K562 (cell line): Measurements from ENCODE around the gene RETREG2. TPM values are rescaled to one million over a fixed set of nuclear protein-coding genes. Genes with fewer than 3 reads are reported as not detected.

ENCODE experiments used
- ATAC-seq: fragments of 200-7000 bp; cut with Tn5 transposase; 3 replicates; pipeline ENCODE4 v1.9.1; 2020; ENCODE audit warnings: moderate library complexity
- BruUV-seq: library from RNA; stranded (reverse); fragments of 400-500 nt; replicated peaks from 2 replicates; lab custom pipeline; 2021; lab: Mats Ljungman, UMichigan
- CTCF ChIA-PET: fragments of 300-600 bp; formaldehyde crosslinking; extraction: SDS; loops from one replicate; lab custom pipeline; 2021; ENCODE audit warnings: low intra/inter-chr PET ratio; lab: Yijun Ruan, JAX
- POLR2A ChIA-PET: fragments of 300-600, 350-650 bp; sonication (Branson Sonifier 250); formaldehyde crosslinking; extraction: SDS; loops from one replicate; lab custom pipeline; 2021; ENCODE audit warnings: antibody characterized with exemption, inconsistent platforms; lab: Yijun Ruan, JAX
- DNase-seq, 4 experiments: peaks; one replicate each; pipeline versions ENCODE4 v3.0.0 to v3.0.0-alpha.2; 2011 to 2018; ENCODE audit warnings: low spot score in 3 of 4, mixed read lengths in 3 of 4; ENCODE audit errors: extremely low read depth in 1 of 4
- FAIRE-seq: peaks from 2 replicates; lab custom pipeline; 2011; peaks lifted over from hg19 to GRCh38; lab: Jason Lieb, UNC
- H2AFZ ChIP-seq: 2 replicates; pipeline ENCODE4 v1.6.0; 2011; ENCODE audit warnings: low read depth, low read length, control low read depth, inconsistent platforms
- H3K27ac ChIP-seq: fragments of 200-600 bp; 3 replicates; pipeline ENCODE4 v1.8.0; 2011; ENCODE audit warnings: low read depth, mild to moderate bottlenecking, control low read depth, inconsistent platforms, low read length, moderate library complexity, mixed read lengths; ENCODE audit errors: extremely low read depth
- H3K27me3 ChIP-seq, 2 experiments: fragments of 300-600 bp in 1 of 2; 2 replicates in 1 of 2; 3 replicates in 1 of 2; pipeline versions ENCODE4 v1.6.0 to v1.8.0; 2011; ENCODE audit warnings: inconsistent platforms in 2 of 2, low read length in 2 of 2, mild to moderate bottlenecking in 1 of 2, mixed read lengths in 1 of 2, moderate library complexity in 1 of 2; ENCODE audit not compliant: control insufficient read depth in 2 of 2, insufficient read depth in 2 of 2
- H3K36me3 ChIP-seq: fragments of 300-600 bp; 3 replicates; pipeline ENCODE4 v1.8.0; 2011; ENCODE audit warnings: mild to moderate bottlenecking, low read length, inconsistent platforms; ENCODE audit not compliant: control insufficient read depth, insufficient read depth
- H3K4me1 ChIP-seq, 2 experiments: fragments of 200-600 bp in 1 of 2; replicated peaks in 1 of 2; 2 replicates in 1 of 2; 3 replicates in 1 of 2; pipeline versions ENCODE4 v1.5.1 to v1.8.0; 2011; ENCODE audit warnings: inconsistent platforms in 2 of 2, low read length in 2 of 2, mild to moderate bottlenecking in 1 of 2, mixed read lengths in 1 of 2, moderate library complexity in 1 of 2; ENCODE audit not compliant: control insufficient read depth in 2 of 2, insufficient read depth in 2 of 2
- H3K4me2 ChIP-seq: 2 replicates; pipeline ENCODE4 v1.6.1; 2011; ENCODE audit warnings: low read length, control low read depth, inconsistent platforms, mixed read lengths; ENCODE audit not compliant: insufficient read depth
- H3K4me3 ChIP-seq: fragments of 200-600 bp; sonication (generic), shearing (Covaris generic); 2 replicates; pipeline ENCODE4 v1.5.1; 2016; ENCODE audit warnings: control low read depth, inconsistent platforms
- H3K79me2 ChIP-seq: fragments of 200-600 bp; 3 replicates; pipeline ENCODE4 v1.8.0; 2011; ENCODE audit warnings: low read length, inconsistent platforms; ENCODE audit not compliant: control insufficient read depth, insufficient read depth
- H3K9ac ChIP-seq, 2 experiments: 2 replicates each; pipeline versions ENCODE4 v1.6.0 to v1.6.1; 2011; ENCODE audit warnings: low read depth in 2 of 2, low read length in 2 of 2, control low read depth in 1 of 2, inconsistent platforms in 1 of 2, mild to moderate bottlenecking in 1 of 2, mixed read lengths in 1 of 2; ENCODE audit not compliant: insufficient read depth in 1 of 2
- H3K9me1 ChIP-seq: one replicate; pipeline ENCODE4 v1.6.0; 2011; ENCODE audit warnings: inconsistent platforms, mild to moderate bottlenecking, low read length, moderate library complexity; ENCODE audit not compliant: control insufficient read depth, insufficient read depth
- H3K9me3 ChIP-seq: replicated peaks from 2 replicates; pipeline ENCODE4 v1.5.1; 2011; ENCODE audit warnings: low read depth, low read length, inconsistent platforms; ENCODE audit not compliant: control insufficient read depth, insufficient read depth
- H4K20me1 ChIP-seq: replicated peaks from 2 replicates; pipeline ENCODE4 v1.6.1; 2011; ENCODE audit warnings: low read length, inconsistent platforms, mixed read lengths; ENCODE audit not compliant: control insufficient read depth, insufficient read depth
- CCNT2 ChIP-seq: IDR thresholded peaks from 2 replicates; pipeline ENCODE4 v1.6.1; 2011; ENCODE audit warnings: borderline replicate concordance, low read depth, mild to moderate bottlenecking, moderate library complexity, mixed read lengths, low read length; ENCODE audit not compliant: insufficient read length; ENCODE audit errors: extremely low read depth
- CEBPG ChIP-seq, 3 experiments: fragments of 200-800 bp in 1 of 3; sonication (Bioruptor generic) in 1 of 3; sonication (generic) in 1 of 3; formaldehyde crosslinking in 1 of 3; IDR thresholded peaks in 2 of 3; conservative IDR thresholded peaks in 1 of 3; 2 replicates each; pipeline versions ENCODE4 v1.6.1 to v1.8.0; 2016 to 2022; ENCODE audit warnings: missing compliant biosample characterization in 2 of 3, missing genetic modification characterization in 2 of 3, mild to moderate bottlenecking in 1 of 3, missing genetic modification reagents in 1 of 3
- CHD4 ChIP-seq: fragments of 200-600 bp; sonication (generic); IDR thresholded peaks from 3 replicates; pipeline ENCODE4 v1.6.1; 2012; ENCODE audit warnings: low read depth, mild to moderate bottlenecking, mixed read lengths, low read length, inconsistent platforms; ENCODE audit not compliant: insufficient read depth, insufficient replicate concordance, poor library complexity, severe bottlenecking
- FOXP1 ChIP-seq: sonication (generic); formaldehyde crosslinking; IDR thresholded peaks from 2 replicates; pipeline ENCODE4 v1.8.0; 2022; ENCODE audit warnings: mild to moderate bottlenecking, missing genetic modification reagents
- MYBL2 ChIP-seq, 2 experiments: fragments of 450-650 bp in 1 of 2; sonication (generic) in 1 of 2; formaldehyde crosslinking in 1 of 2; IDR thresholded peaks; 2 replicates each; pipeline versions ENCODE4 v1.6.1 to v1.8.1; 2017 to 2022; ENCODE audit warnings: borderline replicate concordance in 1 of 2, inconsistent platforms in 1 of 2, low read depth in 1 of 2, mild to moderate bottlenecking in 1 of 2, missing genetic modification reagents in 1 of 2, moderate library complexity in 1 of 2
- RAD21 ChIP-seq, 2 experiments: fragments of 250-450 bp in 1 of 2; fragments of 450-650 bp in 1 of 2; sonication (Bioruptor Pico) in 1 of 2; formaldehyde crosslinking in 1 of 2; IDR thresholded peaks in 1 of 2; conservative IDR thresholded peaks in 1 of 2; 2 replicates each; pipeline versions ENCODE4 v1.4.0 to v1.8.0; 2020 to 2022; ENCODE audit warnings: mild to moderate bottlenecking in 2 of 2, moderate library complexity in 1 of 2
- USF1 ChIP-seq: sonication (generic); formaldehyde crosslinking; IDR thresholded peaks from 2 replicates; pipeline ENCODE4 v1.9.0; 2022; ENCODE audit warnings: mild to moderate bottlenecking, missing genetic modification reagents
- ZNF561 ChIP-seq: fragments of 450-650 bp; formaldehyde crosslinking; conservative IDR thresholded peaks from 2 replicates; pipeline ENCODE4 v1.4.0; 2020; ENCODE audit warnings: mild to moderate bottlenecking, moderate library complexity
- WGBS: fragments of 100-300 bp; shearing (Covaris generic); methylation state at CpG from one replicate; pipeline ENCODE4 v1.1.6; 2016; ENCODE audit warnings: low coverage, mixed read lengths; ENCODE audit not compliant: insufficient coverage; ENCODE audit errors: missing lambda C conversion rate; 5-methylcytosine and 5-hydroxymethylcytosine counted together
- in situ Hi-C: fragments of 300-500 bp; cut with MboI; formaldehyde crosslinking; loops from 4 replicates; pipeline ENCODE4 v1.15.0; 2018; ENCODE audit warnings: inconsistent platforms, mixed read lengths
- intact Hi-C: fragments of 100-400 bp; cut with micrococcal nuclease; formaldehyde crosslinking; loops from 2 replicates; pipeline ENCODE4 v1.14.2; 2022
- polyA plus RNA-seq, 8 experiments: library from polyadenylated mRNA; depleted of rRNA in 4 of 8; stranded (reverse) in 5 of 8; unstranded in 3 of 8; fragments of >200 nt; fragmentation: Nextera tagmentation in 2 of 8; fragmentation: Illumina TruSeq in 1 of 8; extraction: Ambion mirVana in 2 of 8; extraction: Trizol in 1 of 8; gene quantifications; 2 replicates each; pipeline versions ENCODE4 v1.2.1 to v1.2.3, GENCODE V29; 2011 to 2014; ENCODE audit warnings: inconsistent platforms in 1 of 8, missing spikeins in 1 of 8
- total RNA-seq, 7 experiments: library from RNA; depleted of rRNA in 6 of 7; stranded (reverse); fragments of >200 nt in 6 of 7; fragmentation: Illumina TruSeq in 2 of 7; extraction: Trizol in 2 of 7; gene quantifications; 2 replicates each; pipeline versions ENCODE4 v1.2.1 to v1.2.3, GENCODE V29; 2011 to 2021; ENCODE audit warnings: low replicate concordance in 1 of 7

The RETREG2 gene
- total and polyA plus RNA-seq, 9 of the 15 experiments (the other 6 are each of a cell fraction or from before 2014, with no cell fraction given): 4.9 to 40.1 (median 19.2) TPM

DNA sequence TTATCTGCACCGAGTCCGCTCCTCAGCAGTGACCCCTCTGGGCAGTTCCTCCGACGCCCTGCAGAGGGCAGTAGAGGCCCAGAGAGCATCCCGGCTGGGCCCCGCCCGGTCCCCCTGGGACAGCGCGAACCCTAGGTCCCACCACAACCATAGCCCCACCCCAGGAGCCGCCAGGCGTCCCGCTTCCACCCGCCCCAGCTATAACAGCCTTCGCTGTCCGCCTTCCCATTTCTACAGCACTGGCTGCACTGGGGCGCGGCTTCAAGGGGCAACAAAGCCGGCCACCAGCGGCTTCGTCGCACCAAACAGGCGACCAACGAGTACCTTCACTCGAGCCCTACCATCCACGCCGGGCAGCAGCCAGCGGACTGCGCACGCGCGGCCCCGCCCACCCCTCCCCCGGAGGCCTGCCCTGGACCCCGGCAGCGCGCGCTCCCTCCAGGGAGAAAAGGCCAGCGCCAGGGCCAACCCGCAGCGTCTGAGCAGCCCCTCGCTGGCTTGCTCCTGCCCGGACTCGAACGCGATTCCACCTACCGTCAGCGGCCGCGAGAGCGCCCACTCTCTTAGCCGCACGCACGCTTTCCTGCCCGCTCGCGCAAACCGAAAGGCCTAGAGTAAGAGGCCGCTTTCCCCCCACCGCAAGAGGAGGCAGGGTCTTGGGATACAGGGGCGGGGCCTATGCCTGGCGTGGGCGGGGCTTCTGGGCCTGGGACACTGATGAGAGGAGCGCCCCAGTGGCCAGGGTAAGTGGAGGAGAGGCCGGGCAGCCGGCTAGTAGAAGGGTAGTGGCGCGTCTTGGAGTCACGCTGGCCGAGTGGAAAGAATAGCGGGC is 17.7 kb upstream of the RETREG2 start, which contains the start of gene NHEJ1:
Gene NHEJ1 (minus strand): TSS at position 630 of the 832 bp plus-strand sequence. CDS start 2,453 bp downstream, outside the sequence.
- ChIA-PET CTCF (interaction anchor here (0.6 to 2.3 kb wide), 4 partner anchors 51 to 275 kb away, joined by 3 to 10 read pairs (median 4); no protein-coding TSS in a partner anchor), POLR2A (interaction anchor here (1.0 kb wide), 1 partner anchor 12 kb away, joined by 3 read pairs; no protein-coding TSS in a partner anchor)
- in situ Hi-C loops (no loop called here), intact Hi-C loops (loop anchor here (1.0 to 2.0 kb wide), 5 partner anchors 17 to 192 kb away; partner anchors contain the start of genes ABCB6 and DNAJB2)
- Histone ChIP-seq H3K36me3 (0 out of 3 replicates have a peak, but pooled peaks cover 5% of the 10 kb centered on the region), H3K9ac (peak within 1 kb of the TSS; percentile 70 to 95), H4K20me1 (no peaks in the 10 kb centered on the region; the same call in 1 of the 2 replicates), H3K4me2 (peak within 1 kb of the TSS; percentile 86), H3K27ac (peak within 1 kb of the TSS; percentile 76), H3K79me2 (no peaks in the 10 kb centered on the region; the same call in 2 of the 3 replicates), H3K4me1 (peaks cover 8 to 16% of the 10 kb centered on the region in 2 experiments; a peak in 4 of 5 replicates), H3K4me3 (peak within 1 kb of the TSS; percentile 55), H3K27me3 (no peaks in the 10 kb centered on the region), H2AFZ (peak within 1 kb of the TSS; percentile 99), H3K9me3 (no peaks in the 10 kb centered on the region), H3K9me1 (no peaks in the 10 kb centered on the region)
- 0% methylated on average over 33 of the region's 70 CpGs for WGBS
- peak; percentile 91 to 95 (median 92) for DNase-seq
- BruUV-seq: no TSS peak
- peak; percentile 98 for ATAC-seq
- FAIRE-seq: peak; percentile 86
- TF ChIP-seq ZNF561 (CRISPR knock-in tag): no peak
- no peak for TF ChIP-seq CHD4
- TF ChIP-seq CCNT2: no peak
- 0 out of 2 replicates have a peak, but pooled peaks have one; percentile 34 for TF ChIP-seq FOXP1 (CRISPR knock-in tag)
- TF ChIP-seq MYBL2 (IDR thresholded peaks at IDR 0.05; ENCODE audit: low read depth): no peak
- TF ChIP-seq MYBL2 (CRISPR knock-in tag; IDR thresholded peaks at IDR 0.05; ENCODE audit: borderline replicate concordance): no peak
- no peak for TF ChIP-seq CEBPG (CRISPR knock-in tag; IDR thresholded peaks at IDR 0.05)
- no peak for TF ChIP-seq CEBPG (tag; conservative IDR thresholded peaks at IDR 0.05 in 1 of 2, IDR thresholded peaks at IDR 0.05 in 1 of 2)
- no peak for TF ChIP-seq USF1 (CRISPR knock-in tag)
- TF ChIP-seq RAD21 (CRISPR knock-in tag; conservative IDR thresholded peaks at IDR 0.05 in 1 of 2, IDR thresholded peaks at IDR 0.05 in 1 of 2): peak; percentile 71 to 81
